NOMO-1 (cell line): ENCODE results near the gene RNF175.

ENCODE experiments used
- DNase-seq, 2 experiments: peaks; one replicate each; lab custom pipeline; 2025; ENCODE audit not compliant: unreplicated experiment in 2 of 2; lab: John Stamatoyannopoulos, UW

The RNF175 gene

DNA sequence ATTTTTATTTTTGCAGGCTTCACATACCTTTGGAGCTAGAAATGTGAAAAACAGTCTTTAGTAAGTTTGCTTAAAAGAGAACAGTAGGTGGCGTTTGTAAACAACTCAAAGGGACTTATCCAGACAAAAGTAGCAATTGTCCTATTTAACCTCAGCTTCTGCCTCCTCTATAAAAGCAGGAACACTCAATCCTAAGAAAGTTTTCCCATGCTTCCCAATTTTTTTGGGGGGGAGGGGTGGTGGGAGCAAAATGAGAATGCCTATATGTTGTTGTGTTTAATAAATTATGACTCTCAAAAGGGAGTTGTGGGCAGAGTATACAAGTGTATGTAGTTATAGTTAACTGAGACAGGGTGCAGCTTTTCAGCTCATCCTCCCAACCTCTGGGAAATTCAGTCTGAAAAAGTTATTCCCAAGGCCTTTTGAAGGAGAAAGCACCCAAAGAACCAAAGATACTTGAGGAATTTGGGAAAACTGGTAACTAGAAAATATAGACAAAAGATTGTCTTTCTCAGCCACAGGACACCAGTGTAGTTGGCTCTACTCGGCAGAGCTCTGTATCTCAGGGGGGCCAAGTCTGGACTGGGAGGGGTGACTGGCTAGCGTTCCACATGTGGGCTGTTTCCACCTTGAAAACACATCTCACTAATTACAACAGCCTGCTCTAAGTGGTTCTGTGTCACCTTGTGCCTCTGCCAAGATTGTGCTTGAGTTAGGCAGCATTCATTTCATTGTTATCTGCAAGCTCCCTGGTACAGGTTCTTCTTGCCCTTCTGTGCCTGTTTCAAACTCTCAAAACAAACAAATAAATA is 26.3 kb upstream of the RNF175 start:
- peak in 1 of 2 experiments; percentile 28 for DNase-seq

DNA sequence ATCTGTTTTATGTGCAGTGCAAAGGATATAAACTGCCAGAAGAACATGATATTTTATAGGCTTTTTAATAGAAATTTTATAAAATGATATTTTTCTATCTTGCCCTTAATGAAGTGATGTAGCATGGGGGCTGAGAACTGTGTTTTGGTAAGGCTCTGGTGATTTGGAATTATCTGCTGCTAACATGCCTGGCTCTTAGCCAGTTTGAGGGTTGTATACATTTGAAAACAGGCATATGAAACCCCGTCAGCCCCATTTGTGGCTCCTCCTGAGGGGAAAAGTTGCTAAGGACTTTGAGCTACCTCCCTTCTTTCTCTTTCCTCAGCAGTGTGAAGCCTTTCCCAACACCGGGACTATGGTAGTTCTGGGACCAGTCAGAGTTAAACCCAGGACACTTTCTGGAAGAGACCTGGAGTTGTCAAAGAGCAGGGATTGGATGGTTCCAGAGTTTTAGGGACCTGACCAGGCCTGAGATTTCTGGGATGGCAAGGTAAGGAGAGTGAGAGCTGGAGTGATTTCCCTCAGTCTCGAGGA is 24.4 kb upstream of the RNF175 start:
- no peak for DNase-seq

DNA sequence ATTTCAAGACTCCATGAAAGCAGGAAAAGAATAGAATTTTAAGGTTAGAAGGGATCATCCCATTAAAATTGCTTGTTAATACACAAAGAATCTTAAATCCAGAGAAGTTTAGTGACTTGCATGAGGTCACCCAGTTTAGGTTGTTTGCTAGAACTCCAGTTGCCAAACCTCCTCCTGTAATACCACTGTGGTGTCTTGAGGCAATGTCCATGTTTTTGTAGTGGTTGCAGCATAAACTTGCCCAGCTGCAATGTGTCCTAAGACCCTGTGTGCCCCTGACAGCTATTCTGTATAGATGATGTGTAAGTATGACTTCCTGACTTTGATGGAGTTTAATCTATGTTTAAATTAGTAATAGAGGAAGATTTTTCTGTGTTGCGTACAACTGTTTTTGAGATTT is 22.8 kb upstream of the RNF175 start:
- no peak for DNase-seq

DNA sequence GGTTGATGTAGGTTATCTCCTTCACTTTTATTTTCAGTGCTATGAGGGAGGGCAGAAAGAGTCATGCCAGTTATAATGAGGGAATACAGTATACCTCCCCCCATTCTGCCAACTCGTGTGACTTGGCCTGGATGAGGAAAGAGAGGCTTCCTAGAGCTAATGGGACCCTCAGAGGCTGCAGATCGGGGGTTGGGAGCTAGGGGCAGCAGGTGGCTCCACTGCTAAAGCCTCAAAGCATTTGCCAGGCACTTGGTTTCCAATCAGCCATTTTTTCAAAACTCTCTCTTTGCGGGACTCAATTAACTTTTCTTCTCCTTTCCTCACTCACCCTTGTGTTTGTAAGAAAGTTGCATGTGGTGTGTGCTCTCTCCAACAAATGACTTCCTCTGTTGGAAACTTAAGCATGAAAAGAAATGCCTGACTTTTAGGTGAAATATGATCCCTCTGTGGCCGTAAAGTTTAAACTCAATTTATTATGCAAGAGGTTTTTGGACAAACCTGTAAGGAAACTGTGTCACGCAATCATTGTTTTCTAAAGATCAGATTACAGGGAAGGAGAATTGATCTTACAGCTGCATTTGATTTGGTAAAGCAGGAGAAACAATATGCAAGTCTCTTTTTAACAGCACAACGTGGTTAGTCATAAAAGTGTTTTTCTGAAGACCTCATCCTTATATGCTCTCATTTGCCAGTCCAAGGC is 22.0 kb upstream of the RNF175 start:
- peak; percentile 57 to 80 for DNase-seq

DNA sequence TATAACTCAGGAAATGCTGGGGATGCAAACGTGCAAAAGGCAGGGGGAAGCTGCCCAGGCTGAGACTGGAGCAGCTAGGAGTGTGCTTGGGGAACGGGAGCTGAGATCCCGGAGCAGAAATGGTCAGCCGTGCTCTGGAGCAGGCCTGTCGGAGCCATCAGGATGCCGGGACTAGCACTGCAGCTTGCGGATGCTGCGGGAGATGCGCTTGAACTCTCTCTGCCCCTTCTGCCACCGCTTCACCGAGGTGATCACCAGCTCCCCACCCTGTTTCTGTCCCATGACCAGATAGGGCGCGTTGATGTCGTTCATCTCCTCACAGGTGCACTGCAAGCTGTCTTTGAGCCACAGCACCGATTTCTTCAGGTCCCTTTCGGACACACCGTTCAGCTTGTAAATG is 21.5 kb upstream of the RNF175 start:
- DNase-seq = no peak

DNA sequence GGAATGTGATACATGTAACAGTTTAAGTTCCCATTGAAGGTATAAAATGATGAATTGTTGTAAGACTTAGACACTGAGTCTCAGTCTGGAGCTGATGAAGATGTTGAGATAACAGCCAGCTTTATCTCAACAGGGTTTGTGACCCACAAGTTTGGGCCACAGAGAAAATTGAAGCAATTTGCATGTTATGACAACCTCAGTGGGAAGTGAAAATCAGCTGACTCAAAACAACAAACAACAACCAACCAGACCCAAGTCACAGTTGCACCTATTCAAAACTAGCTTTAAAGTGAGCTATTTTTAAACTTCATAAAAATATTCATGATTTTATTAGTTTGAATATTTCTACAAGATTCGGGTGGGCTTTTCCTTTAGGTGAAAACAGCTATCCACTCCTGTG is 21.1 kb upstream of the RNF175 start:
- no peak for DNase-seq

DNA sequence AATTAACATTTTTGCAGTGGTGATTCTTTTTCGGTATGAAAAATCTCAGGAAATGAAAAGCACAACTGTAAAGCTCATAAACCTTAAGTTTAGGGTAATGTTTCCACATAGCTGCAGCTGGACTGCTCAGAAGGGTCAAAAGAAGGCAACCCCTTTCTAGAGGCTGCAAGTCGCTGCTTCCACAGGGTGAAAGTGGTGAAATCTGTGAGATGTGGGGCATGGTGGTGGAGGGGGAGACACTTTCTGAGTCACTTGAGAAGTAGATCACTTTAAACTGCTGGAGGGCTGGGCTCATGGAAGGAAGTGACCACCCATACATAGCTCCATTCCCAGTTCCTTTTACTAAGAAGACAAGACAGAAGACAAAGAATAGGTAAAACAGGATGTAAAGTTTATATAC is 20.4 kb upstream of the RNF175 start:
- peak; percentile 59 to 76 for DNase-seq

DNA sequence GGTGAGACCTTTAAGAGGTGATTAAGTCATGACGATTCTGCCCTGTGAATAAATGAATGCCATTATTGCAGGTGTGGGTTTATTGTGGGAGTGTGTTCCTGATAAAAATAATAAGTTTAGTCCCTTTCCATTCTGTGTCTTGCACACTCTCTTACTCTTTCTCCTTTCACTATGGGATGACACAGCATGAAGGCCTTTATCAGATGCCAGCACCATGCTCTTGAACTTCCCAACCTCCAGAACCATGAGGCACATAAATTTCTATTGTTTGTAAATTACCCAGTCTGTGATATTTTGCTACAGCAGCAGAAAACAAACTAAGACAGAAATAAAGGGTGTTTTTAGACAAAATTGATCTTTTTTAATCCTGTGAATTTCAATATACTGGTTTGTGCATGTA is 18.6 kb upstream of the RNF175 start:
- DNase-seq = no peak

DNA sequence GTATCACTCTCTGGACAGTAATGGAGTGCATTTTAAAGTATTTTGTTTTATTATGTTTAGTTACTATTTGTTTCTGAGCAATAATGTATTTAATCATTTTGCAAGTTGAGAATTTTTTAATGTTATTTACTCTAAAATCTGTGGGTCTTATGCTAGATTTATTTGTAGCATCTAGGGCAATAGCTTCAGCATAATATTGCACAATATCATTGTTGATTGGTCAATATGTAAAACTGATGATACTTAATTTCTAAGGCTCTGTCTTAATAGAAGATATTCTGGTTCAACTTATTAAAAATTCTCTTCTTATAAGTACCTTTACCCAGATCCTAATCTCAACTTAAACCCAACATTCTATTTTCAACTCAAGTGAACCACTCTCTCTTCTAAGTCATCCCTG is 17.6 kb upstream of the RNF175 start:
- DNase-seq = no peak

DNA sequence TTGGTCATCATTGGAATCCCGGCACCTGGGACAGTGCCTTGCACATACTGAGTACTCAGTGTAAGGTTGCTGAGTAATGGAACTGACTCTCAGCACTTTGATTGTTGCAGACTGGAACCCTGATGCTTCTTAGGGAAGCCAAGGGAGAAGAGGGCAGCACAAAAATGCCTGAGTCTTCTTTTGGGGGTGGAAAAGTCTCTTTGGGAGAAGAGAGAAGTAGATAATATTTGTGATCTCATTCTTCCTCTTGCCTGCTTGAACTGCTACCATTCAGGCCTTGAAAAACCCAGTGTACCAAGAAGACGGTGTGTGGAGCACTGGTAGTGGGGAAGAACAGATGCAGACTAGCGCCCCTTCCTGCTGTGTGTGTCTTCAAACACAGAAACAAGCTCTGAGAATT is 16.8 kb upstream of the RNF175 start:
- DNase-seq = no peak

DNA sequence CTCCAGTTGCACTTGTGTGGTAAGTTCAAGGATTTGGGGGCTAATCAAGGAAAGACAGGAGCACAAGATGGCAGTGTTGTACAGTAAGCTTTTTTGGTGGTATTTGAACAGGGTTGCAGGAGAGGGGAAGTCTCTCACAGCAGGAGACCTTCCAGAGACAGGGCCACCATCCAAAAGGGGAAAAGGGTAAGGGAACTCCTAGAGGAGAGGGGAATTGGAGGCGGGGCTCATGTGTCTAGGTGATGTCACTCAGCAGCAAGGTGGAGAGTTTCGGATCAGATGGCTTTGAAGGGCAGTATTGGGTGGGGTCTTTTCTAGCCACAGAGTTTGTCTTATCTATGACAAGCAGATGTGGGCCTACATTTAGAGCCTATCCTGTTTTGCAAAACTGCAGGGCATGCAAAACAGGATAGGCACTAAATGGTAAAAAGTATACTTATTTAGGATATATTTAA is 13.4 kb upstream of the RNF175 start:
- no peak for DNase-seq

DNA sequence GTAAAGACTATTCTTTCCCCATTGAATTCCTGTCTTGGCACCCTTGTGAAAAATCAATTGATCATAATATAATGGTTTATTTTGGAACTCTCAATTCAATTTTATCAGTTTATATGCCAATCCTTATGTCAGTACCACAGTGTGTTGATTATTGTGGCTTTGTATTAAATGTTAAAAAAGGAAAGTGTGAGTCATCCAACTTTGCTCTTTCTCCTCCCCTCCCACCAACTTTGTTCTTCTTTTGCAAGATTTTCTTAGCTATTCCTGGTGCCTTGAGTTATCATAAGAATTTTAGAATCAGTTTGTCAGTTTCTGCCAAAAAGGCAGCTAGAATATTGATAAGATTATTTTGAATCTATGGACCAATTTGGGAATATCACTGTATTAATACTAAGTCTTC is 11.2 kb upstream of the RNF175 start:
- DNase-seq = peak; percentile 11 to 56

DNA sequence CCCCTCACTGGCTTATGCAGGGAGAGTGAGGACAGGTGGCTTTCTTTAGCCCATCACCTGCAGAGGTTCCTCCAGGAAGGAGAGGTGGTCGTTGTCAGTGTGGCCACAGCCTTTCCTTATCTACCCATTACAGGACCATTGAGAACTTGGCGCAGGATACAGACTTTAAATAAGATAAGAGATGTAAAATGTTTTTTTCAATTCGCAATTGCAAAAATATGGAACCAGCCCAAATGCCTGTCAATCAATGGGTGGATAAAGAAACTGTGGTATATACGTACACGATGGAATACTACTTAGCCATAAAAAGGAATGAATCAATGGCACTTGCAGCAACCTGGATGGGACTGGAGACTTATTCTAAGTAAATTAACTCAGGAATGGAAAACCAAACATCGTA is 6.9 kb upstream of the RNF175 start:
- no peak for DNase-seq

DNA sequence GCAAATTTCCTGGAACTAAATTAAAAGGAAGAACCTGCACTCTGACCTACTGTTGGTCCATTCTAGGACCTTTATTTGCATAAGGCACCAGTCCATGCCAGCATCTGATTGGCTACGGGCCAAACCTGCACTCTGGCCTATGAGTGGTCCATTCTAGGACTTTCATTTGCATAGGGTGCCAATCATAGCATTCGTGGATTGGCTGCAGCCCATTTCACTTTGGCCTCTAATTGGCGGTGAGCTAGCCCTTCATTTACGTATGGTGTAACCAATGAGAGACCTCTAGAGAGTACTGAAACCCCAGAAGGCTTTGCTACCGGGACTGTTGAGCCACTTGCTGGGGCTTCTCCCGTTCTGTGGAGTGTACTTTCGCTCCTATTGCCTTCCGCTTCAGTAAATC is 6.1 kb upstream of the RNF175 start:
- DNase-seq = no peak

DNA sequence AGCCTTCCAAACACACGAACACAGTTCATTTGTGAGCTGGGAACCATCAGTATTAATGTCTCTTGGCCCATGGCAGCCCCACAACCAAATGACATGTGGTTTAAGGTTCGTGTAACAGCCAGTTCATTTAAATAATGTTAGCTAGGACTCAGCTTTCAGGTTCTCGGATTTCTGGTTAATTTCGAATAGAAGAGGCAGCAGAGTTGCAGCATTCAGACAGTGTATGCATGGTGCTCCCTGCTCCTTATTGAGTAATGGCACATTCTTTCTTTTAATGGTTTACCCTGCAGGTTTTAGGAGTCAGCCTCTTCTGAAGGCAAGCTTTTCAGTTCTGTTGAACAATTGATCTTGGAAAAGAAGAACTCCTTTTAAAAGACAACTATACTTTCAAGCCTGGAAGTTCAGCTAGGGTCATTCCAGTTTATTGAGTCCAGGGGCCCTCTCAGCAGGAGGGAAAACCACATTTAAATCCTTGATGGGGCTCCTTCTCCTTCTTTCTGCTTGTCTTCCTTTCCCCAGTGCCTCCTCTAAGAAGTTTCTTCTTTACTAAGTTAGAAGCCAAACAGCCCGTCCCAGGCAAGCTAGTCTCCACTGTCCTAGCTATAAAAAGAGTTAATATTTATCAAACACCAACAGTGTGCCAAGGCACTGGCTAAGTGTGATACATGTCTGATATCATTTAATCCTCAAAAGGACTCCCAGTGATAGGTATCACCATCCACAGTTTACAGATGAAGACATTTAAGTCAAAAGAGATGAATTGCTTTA is 5.0 kb upstream of the RNF175 start:
- DNase-seq = no peak

DNA sequence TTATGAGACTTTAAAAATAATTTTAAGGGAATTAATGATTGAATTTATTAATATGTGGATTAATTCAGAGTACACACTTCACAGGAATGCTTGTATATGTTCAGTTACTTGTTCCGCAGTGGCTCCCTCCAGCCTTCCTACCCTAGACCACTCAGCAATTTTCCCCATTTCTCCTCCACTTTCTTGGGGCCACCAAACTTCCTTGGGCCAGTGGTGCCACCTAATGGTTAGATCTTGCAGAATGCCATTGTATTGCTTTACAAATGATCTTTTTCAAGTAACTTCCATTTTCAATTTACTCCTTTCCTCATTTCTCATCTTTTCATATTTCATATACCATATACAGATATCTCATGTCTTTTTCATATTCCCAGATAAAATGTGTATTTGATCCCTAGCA is 3.6 kb upstream of the RNF175 start:
- DNase-seq = peak; percentile 28 to 41

DNA sequence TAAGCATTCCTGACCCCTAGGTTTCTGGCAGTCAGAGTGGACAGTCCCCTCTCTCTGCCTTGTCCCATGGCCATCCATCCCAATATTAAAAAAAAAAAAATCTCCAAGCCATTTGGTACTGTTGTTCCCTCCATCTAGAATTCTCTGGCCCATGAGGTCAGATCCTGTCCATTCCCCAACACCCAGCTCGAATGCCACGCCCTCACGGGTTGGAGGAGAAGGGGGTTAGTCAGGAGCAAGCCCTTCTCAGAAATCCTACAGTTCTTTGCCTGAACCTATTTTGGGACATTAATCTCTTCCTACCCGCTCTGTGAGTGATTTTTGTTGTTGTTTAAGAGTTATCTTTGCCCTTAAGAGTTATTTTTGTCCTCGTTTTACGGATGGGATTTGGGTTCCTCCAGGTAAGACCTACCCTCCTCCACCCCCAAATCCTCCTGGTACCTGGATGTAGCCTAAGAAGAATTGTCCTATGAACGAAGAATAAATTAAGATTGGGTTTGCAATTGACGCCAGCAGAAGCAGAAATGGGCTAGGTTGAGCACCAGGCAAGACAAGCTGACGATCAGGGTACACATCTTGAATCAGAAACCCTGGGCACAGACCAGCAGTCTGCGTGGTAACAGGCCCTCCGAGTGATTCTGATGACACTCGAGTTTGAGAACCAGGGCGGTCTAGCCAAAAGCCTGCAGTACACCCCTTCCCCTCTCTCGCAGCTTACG is 977 bp downstream of the RNF175 start:
- no peak for DNase-seq

DNA sequence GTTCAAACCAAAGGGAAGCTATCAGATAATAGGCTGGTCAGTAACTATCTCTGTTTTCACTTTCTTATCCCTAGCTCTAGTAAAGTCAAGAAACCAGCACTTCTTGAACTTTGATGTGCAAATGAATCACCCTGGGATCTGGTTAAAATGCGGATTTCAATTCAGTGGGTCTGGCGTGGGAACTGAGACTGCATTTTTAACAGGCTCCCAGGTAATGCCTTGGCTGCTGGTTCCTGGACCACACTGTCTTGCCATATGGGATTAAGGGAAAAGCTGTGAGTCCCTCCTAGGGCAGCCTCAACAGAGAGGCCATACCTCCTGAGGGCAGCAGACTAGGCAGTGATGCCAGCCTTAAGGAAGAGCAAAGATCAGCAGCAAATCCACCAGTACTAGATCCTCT is 1.7 kb downstream of the RNF175 start:
- no peak for DNase-seq

DNA sequence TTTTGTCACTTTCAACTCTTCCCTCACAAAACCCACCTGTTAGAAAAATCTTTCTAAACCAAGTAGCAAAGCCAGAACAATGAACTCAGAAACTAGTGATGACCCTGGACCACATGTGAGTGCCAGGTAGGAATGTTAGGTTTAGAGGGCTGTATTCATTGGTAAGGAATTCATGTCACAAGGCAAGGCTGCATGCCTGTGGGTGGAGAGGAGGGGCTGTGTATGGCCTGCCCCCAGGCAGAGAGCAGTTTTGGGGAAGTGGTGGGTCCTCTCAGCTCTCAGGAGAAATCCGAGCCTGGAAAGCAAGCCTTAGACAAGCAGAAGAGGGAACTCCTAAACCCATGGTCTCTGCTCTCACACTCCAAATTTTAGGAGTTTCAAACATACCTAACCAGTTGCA is 2.4 kb downstream of the RNF175 start:
- DNase-seq = peak; percentile 31 to 62

DNA sequence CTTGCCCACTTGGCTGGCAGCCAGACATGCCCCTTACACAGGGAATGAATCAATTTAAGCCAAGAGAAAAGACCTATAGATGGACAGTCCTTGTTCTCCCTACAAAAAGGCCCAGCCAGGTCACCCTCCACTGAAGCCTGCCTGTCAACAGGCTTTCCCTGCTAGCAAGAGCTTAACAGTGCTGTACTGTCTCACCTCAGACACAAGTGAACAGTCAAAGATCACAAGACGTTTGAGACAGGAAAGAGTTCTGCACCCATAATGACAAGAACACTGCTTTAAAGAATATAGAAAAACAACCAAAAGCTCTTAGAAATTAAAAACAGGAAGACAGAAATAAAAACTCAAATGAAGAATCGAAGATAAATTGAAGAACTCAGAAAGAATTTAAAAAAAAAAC is 4.6 kb downstream of the RNF175 start:
- DNase-seq = no peak
